Ovary (tissue), 9 donors: ENCODE data around the gene AMBN. TPM values are rescaled to one million over a fixed set of nuclear protein-coding genes. Genes with fewer than 3 reads are reported as not detected.

Source experiments
- DNase-seq, 5 donors: peaks; one replicate each; pipeline ENCODE4 v3.0.0-alpha.2; 2019 to 2020
- H3K27ac ChIP-seq, 2 donors: fragments of 200-600 bp; one replicate each; pipeline versions ENCODE4 v1.5.1 to v1.8.0; 2019 to 2022
- H3K27me3 ChIP-seq: fragments of 200-600 bp; one replicate; pipeline ENCODE4 v1.8.0; 2022
- H3K36me3 ChIP-seq: fragments of 200-600 bp; sonication (generic); one replicate; pipeline ENCODE4 v1.5.1; 2019
- H3K4me1 ChIP-seq: one replicate; pipeline ENCODE4 v1.8.1; 2013; ENCODE audit warnings: mild to moderate bottlenecking, moderate library complexity; ENCODE audit not compliant: insufficient read depth
- H3K4me3 ChIP-seq: fragments of 200-600 bp; sonication (generic); one replicate; pipeline ENCODE4 v1.5.1; 2017
- H3K9me3 ChIP-seq, 2 donors: fragments of 200-600 bp in 1 of 2; sonication (generic) in 1 of 2; one replicate each; pipeline versions ENCODE4 v1.5.1 to v1.8.1; 2013 to 2019; ENCODE audit warnings: mild to moderate bottlenecking in 1 of 2, moderate library complexity in 1 of 2
- EP300 ChIP-seq: sonication (generic); formaldehyde crosslinking; IDR thresholded peaks from one replicate; pipeline ENCODE4 v1.6.1; 2017; ENCODE audit warnings: antibody characterized with exemption
- POLR2A ChIP-seq: fragments of 450-650 bp; IDR thresholded peaks from one replicate; pipeline ENCODE4 v1.6.1; 2017; ENCODE audit warnings: antibody characterized with exemption, mild to moderate bottlenecking, moderate library complexity
- WGBS, 3 donors: extraction: QIAGEN DNeasy Blood & Tissue Kit in 1 of 3; methylation state at CpG; one replicate each; pipeline versions ENCODE4 v1.1.5 to v1.1.7; 2013 to 2017; 5-methylcytosine and 5-hydroxymethylcytosine counted together
- intact Hi-C, 4 donors: fragments of 100-400 bp; cut with DNase I; formaldehyde crosslinking; loops; one replicate each; pipeline versions ENCODE4 v1.11.0 to v1.15.1; 2022 to 2023
- polyA plus RNA-seq, 2 donors: library from polyadenylated mRNA; stranded (reverse); fragments of 200-250 nt in 1 of 2; fragments of 350-450 nt in 1 of 2; fragmentation: Illumina TruSeq in 1 of 2; extraction: RNeasy Lipid Tissue Mini Kit (QIAGEN cat#74804) in 1 of 2; gene quantifications; one replicate each; pipeline ENCODE4 v1.2.3, GENCODE V29; 2013 to 2014
- total RNA-seq, 7 donors: library from RNA; depleted of rRNA in 2 of 7; stranded (reverse); fragments of >200 nt in 2 of 7; fragmentation: NEBNext Ultra II Directional in 3 of 7; extraction: Animal tissue kit (Norgen Biotek cat#: 25700) in 3 of 7; gene quantifications; one replicate each; pipeline versions ENCODE4 v1.1.0 to v1.2.4, GENCODE V29; 2016 to 2023
- TF ChIP-seq, protein P1 (sequence below), 3 donors: fragments of 450-650 bp in 2 of 3; fragments of 200-600 bp in 1 of 3; IDR thresholded peaks; one replicate each; pipeline versions ENCODE4 v1.5.1 to v1.8.0; 2016 to 2022; ENCODE audit warnings: antibody characterized with exemption in 3 of 3, mild to moderate bottlenecking in 1 of 3
- donor health status: DM: no; HTN: no; CAD: no; lungs with moderate emphysema.
- donor health status: DM: no; HTN: no; CAD: no.
- donor health status: Bipolar disorder and iron deficiency.
- donor health status: DM: yes; HTN: yes; CAD: no.
- donor health status: DM: no; HTN: no; CAD: no.
- donor health status: DM: yes; HTN: yes; CAD: no.

The AMBN gene
- total and polyA plus RNA-seq, 9 donors: not detected

DNA sequence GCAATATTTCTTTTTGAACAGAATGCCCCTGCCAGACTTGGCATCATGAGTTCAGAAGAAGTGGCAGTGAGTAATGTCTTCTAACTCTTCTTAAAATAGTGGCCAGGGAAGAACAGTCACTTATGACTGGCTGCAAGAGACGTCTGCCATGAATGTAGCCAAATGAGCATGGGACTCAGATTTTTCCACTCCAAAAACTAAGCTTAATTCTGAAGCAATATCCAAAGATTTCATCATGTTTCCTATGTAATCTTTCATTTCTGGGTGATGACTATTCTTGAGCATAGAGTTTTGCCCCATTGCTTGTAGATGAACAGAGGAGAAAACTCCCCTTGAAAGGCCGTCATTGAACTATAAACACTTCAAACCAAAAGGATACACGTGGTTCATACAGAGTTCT lies 11.8 kb downstream of the AMBN start:
- Histone ChIP-seq H3K27ac (no peak overlapping the region), H3K4me3 (no peak overlapping the region), H3K9me3 (no peaks in the 10 kb centered on the region), H3K27me3 (no peaks in the 10 kb centered on the region), H3K36me3 (no peaks in the 10 kb centered on the region), H3K4me1 (no peaks in the 10 kb centered on the region)
- DNase-seq: no peak
- intact Hi-C loops: no loop called here
- 32 to 35% (median 33%) methylated on average over 3 of the region's 3 CpGs for WGBS, 3 donors
- TF ChIP-seq, protein P1, sequence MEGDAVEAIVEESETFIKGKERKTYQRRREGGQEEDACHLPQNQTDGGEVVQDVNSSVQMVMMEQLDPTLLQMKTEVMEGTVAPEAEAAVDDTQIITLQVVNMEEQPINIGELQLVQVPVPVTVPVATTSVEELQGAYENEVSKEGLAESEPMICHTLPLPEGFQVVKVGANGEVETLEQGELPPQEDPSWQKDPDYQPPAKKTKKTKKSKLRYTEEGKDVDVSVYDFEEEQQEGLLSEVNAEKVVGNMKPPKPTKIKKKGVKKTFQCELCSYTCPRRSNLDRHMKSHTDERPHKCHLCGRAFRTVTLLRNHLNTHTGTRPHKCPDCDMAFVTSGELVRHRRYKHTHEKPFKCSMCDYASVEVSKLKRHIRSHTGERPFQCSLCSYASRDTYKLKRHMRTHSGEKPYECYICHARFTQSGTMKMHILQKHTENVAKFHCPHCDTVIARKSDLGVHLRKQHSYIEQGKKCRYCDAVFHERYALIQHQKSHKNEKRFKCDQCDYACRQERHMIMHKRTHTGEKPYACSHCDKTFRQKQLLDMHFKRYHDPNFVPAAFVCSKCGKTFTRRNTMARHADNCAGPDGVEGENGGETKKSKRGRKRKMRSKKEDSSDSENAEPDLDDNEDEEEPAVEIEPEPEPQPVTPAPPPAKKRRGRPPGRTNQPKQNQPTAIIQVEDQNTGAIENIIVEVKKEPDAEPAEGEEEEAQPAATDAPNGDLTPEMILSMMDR (IDR thresholded peaks at IDR 0.05): no peak
- no peak for TF ChIP-seq EP300
- TF ChIP-seq POLR2A: no peak

DNA sequence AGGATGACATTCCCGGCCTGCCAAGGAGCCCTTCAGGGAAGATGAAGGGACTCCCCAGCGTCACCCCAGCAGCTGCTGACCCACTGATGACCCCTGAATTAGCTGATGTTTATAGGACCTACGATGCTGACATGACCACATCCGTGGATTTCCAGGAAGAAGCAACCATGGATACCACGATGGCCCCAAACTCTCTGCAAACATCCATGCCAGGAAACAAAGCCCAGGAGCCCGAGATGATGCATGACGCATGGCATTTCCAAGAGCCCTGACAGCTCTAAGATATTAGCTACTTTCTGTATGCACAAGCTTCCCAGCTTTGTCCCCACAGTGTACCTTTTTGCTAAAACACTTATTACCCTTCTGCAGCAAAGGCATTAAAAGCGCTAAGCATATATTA lies 14.4 kb downstream of the AMBN start:
- TF ChIP-seq, protein P1 (IDR thresholded peaks at IDR 0.05): no peak
- TF ChIP-seq POLR2A (no peak), EP300 (no peak)

DNA sequence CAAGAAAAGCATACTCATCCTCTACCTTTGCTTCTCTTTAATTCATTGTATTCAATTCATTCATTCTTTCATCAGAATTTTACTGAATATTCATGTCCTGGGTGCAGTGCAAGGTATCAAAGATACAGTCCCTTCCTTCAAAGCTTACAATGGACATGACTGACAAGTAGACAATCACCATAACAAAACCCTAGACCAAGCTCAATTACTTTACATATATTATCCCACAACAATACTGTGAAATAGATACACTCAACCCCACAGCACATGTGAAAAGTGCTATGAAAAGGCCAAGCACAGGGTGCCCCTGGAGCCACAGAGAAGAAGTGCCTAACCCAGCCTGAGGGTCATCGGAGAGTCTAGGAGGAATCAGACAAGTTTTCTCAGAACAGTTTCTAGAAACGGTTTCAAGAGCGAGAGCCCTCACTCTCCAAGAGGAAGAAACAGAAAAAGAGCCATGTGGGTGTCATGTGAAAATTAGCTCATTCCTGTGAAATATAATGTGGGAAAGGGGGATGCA lies 15.3 kb downstream of the AMBN start:
- Histone ChIP-seq H3K4me3 (no peak overlapping the region), H3K36me3 (no peaks in the 10 kb centered on the region), H3K9me3 (no peaks in the 10 kb centered on the region), H3K27me3 (no peaks in the 10 kb centered on the region), H3K4me1 (no peaks in the 10 kb centered on the region), H3K27ac (no peak overlapping the region)
- TF ChIP-seq, protein P1 (IDR thresholded peaks at IDR 0.05): no peak
- TF ChIP-seq EP300: no peak
- TF ChIP-seq POLR2A: no peak
- intact Hi-C loops: no loop called here
- DNase-seq: no peak
- 90 to 92% (median 91%) methylated on average over 3 of the region's 3 CpGs for WGBS, 3 donors

More for the DNA sequence above, 14.4 kb downstream of the AMBN start:
- no peaks in the 10 kb centered on the region for H3K36me3 ChIP-seq
- WGBS, 3 donors: 84 to 90% (median 86%) methylated on average over 8 of the region's 8 CpGs
- intact Hi-C loops: no loop called here
- DNase-seq: no peak
- H3K27me3 ChIP-seq: no peaks in the 10 kb centered on the region
- H3K4me1 ChIP-seq: no peaks in the 10 kb centered on the region
- no peak overlapping the region for H3K4me3 ChIP-seq
- H3K9me3 ChIP-seq: no peaks in the 10 kb centered on the region
- no peak overlapping the region for H3K27ac ChIP-seq

DNA sequence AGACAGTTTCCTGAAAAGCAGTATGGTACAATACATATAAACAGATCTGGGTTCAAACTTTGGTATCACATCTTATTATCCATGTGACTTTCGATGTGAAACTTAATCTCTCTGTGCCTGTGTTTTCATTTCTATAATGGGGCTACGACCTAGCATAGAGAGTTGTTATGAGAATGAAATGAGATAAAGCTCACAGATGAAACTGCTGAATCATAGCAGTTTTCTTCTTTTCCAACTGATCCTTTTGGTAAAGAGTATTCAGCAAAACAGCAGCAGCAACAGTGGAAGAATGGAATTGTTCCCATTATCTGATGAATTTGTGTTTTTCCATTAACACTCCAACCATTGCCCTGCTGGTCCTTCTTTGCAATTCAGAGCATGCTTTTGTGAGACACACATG lies 16.3 kb downstream of the AMBN start:
- Histone ChIP-seq H3K36me3 (no peaks in the 10 kb centered on the region), H3K27ac (no peak overlapping the region), H3K9me3 (no peaks in the 10 kb centered on the region), H3K4me1 (no peaks in the 10 kb centered on the region), H3K27me3 (no peaks in the 10 kb centered on the region), H3K4me3 (no peak overlapping the region)
- no peak for DNase-seq
- TF ChIP-seq, protein P1 (IDR thresholded peaks at IDR 0.05): no peak
- no peak for TF ChIP-seq POLR2A
- TF ChIP-seq EP300: no peak
- WGBS, 3 donors: 6 to 36% (median 15%) methylated on average over 2 of the region's 2 CpGs
- intact Hi-C loops: no loop called here
